Gastroesophageal sphincter (tissue), 4 donors: Measurements from ENCODE around the gene DHRSX. TPM values are rescaled to one million over a fixed set of nuclear protein-coding genes. Genes with fewer than 3 reads are reported as not detected.
"Not testable (repeated sequence)": the region's sequence is repeated elsewhere in the genome, so short reads cannot be mapped to it uniquely, and the experiment has no call there.

Experiments used
- ATAC-seq: fragments of 150-250 bp; one replicate; pipeline ENCODE4 v1.9.1; 2016; ENCODE audit warnings: mild to moderate bottlenecking, moderate library complexity
- H3K27ac ChIP-seq, 4 donors: fragments of 200-600 bp; sonication (generic) in 3 of 4; 1 replicate in 3 of 4; 2 replicates in 1 of 4; pipeline ENCODE4 v1.5.1; 2016 to 2019
- H3K27me3 ChIP-seq: fragments of 200-600 bp; sonication (generic); one replicate; pipeline ENCODE4 v1.5.1; 2019
- H3K36me3 ChIP-seq, 2 donors: fragments of 200-600 bp; sonication (generic); one replicate each; pipeline ENCODE4 v1.5.1; 2019; ENCODE audit warnings: control low read depth in 1 of 2
- H3K4me1 ChIP-seq, 3 donors: fragments of 200-600 bp; sonication (generic); 1 replicate in 2 of 3; 2 replicates in 1 of 3; pipeline ENCODE4 v1.5.1; 2016 to 2019; ENCODE audit warnings: control low read depth in 2 of 3
- H3K4me3 ChIP-seq, 2 donors: fragments of 200-600 bp; sonication (generic); one replicate each; pipeline ENCODE4 v1.5.1; 2019; ENCODE audit warnings: mild to moderate bottlenecking in 1 of 2, moderate library complexity in 1 of 2
- H3K9me3 ChIP-seq, 3 donors: fragments of 200-600 bp; sonication (generic); one replicate each; pipeline ENCODE4 v1.5.1; 2017 to 2019; ENCODE audit warnings: control low read depth in 2 of 3
- CTCF ChIP-seq, 4 experiments: fragments of 200-600 bp in 2 of 4; fragments of 450-650 bp in 2 of 4; sonication (generic) in 1 of 4; IDR thresholded peaks; one replicate each; pipeline ENCODE4 v1.5.1; 2017 to 2019; ENCODE audit warnings: antibody characterized with exemption in 4 of 4, mild to moderate bottlenecking in 2 of 4, moderate library complexity in 2 of 4
- EP300 ChIP-seq: sonication (generic); formaldehyde crosslinking; IDR thresholded peaks from one replicate; pipeline ENCODE4 v1.6.1; 2017; ENCODE audit warnings: antibody characterized with exemption, mild to moderate bottlenecking
- POLR2A ChIP-seq, 2 donors: fragments of 450-650 bp; IDR thresholded peaks; one replicate each; pipeline ENCODE4 v1.6.1; 2017; ENCODE audit warnings: antibody characterized with exemption in 2 of 2, mild to moderate bottlenecking in 2 of 2, moderate library complexity in 1 of 2
- POLR2AphosphoS5 ChIP-seq: sonication (generic); formaldehyde crosslinking; IDR thresholded peaks from one replicate; pipeline ENCODE4 v1.6.1; 2017; ENCODE audit warnings: antibody characterized with exemption
- WGBS, 2 donors: methylation state at CpG; one replicate each; pipeline ENCODE4 v1.1.5; 2018; ENCODE audit warnings: low coverage in 1 of 2; 5-methylcytosine and 5-hydroxymethylcytosine counted together
- total RNA-seq, 4 donors: library from RNA; depleted of rRNA; stranded (reverse); fragments of >200 nt; gene quantifications; one replicate each; pipeline ENCODE4 v1.1.0, GENCODE V29; 2016

DHRSX gene
- total RNA-seq, 4 donors from 2014 or later: 16.8 to 26.3 (median 21.1) TPM

- Histone ChIP-seq H3K36me3 (peaks cover 0 to 13% of the 10 kb centered on the region in 2 donors), H3K27me3 (no peaks in the 10 kb centered on the region), H3K9me3 (no peaks in the 10 kb centered on the region), H3K4me3 (no peak overlapping the region), H3K4me1 (no peaks in the 10 kb centered on the region), H3K27ac (no peak overlapping the region)
- 83 to 89% methylated on average over 1 to 5 of the region's 5 CpGs for WGBS, 2 donors
- no peak for TF ChIP-seq CTCF (IDR thresholded peaks at IDR 0.05)
- no peak for TF ChIP-seq EP300
- no peak for TF ChIP-seq POLR2A (IDR thresholded peaks at IDR 0.05)
- no peak for TF ChIP-seq POLR2AphosphoS5
- no peak for ATAC-seq
These were observed 218.2 kb downstream of the DHRSX start for GRCh38 chrX:2282490-2283090.

DNA sequence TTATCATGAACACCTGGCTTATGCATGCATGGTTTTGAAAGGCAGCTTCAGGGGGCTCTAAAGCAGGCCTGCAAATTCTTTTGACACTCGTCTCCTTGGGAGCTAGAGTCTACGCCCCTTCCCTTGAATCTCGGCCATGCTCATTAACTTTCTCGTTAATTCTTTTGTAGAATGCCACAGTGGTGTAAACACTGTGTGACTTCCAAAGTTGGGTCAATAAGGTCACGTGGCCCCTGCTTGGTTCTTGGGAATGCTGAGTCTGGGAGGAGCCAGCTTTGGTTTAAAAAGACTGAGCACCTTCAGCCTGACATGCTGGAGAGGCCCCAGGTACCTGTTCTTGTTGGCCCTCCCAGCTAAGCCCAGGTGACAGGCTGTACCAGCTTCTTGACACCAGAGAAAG, 228.4 kb downstream of the DHRSX start:
- no peak for ATAC-seq
- H3K9me3 ChIP-seq: no peaks in the 10 kb centered on the region
- H3K36me3 ChIP-seq: peaks cover 0 to 10% of the 10 kb centered on the region in 2 donors
- no peak overlapping the region for H3K4me3 ChIP-seq
- no peak overlapping the region for H3K27ac ChIP-seq
- no peaks in the 10 kb centered on the region for H3K27me3 ChIP-seq
- TF ChIP-seq POLR2A (IDR thresholded peaks at IDR 0.05) (no peak), EP300 (no peak), CTCF (IDR thresholded peaks at IDR 0.05) (no peak), POLR2AphosphoS5 (no peak)
- WGBS, 2 donors: 55 to 66% methylated on average over 4 to 5 of the region's 5 CpGs
- H3K4me1 ChIP-seq: no peaks in the 10 kb centered on the region

DNA sequence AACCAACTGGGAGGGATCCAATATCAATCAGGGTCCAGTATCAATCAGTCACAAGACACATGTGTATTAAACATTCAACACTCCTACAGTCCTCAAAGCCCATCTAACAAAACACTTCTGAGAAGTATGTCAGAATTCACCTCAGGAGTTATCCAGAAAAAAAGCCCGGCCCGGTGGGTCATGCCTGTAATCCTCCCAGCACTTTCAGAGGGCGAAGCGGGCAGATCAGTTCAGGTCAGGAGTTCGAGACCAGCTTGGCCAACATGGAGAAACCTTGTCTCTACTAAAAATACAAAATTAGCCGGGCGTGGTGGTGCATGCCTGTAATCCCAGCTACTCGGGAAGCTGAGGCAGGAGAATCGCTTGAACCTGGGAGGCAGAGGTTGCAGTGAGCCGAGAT, 229.2 kb downstream of the DHRSX start:
- not testable (repeated sequence) for H3K4me1 ChIP-seq, H3K27ac ChIP-seq, H3K27me3 ChIP-seq, ATAC-seq, H3K9me3 ChIP-seq, H3K4me3 ChIP-seq
- 86 to 91% methylated on average over 4 to 9 of the region's 10 CpGs for WGBS, 2 donors
- H3K36me3 ChIP-seq: peaks cover 0 to 16% of the 10 kb centered on the region in 2 donors

- not testable (repeated sequence) for H3K4me1 ChIP-seq, ATAC-seq, H3K27ac ChIP-seq, H3K27me3 ChIP-seq, H3K9me3 ChIP-seq, H3K4me3 ChIP-seq
- WGBS, 2 donors: 93 to 94% methylated on average over 3 of the region's 4 CpGs
- H3K36me3 ChIP-seq: peaks cover 0 to 24% of the 10 kb centered on the region in 2 donors
These were observed 230.0 kb downstream of the DHRSX start for GRCh38 chrX:2270783-2271182.

- H3K4me1 ChIP-seq: peaks cover 0 to 1% (median 0%) of the 10 kb centered on the region in 3 donors
- ATAC-seq: no peak
- H3K36me3 ChIP-seq: peaks cover 0 to 30% of the 10 kb centered on the region in 2 donors
- no peaks in the 10 kb centered on the region for H3K27me3 ChIP-seq
- TF ChIP-seq EP300 (no peak), CTCF (IDR thresholded peaks at IDR 0.05) (no peak), POLR2A (IDR thresholded peaks at IDR 0.05) (no peak), POLR2AphosphoS5 (no peak)
- no peak overlapping the region for H3K4me3 ChIP-seq
- no peaks in the 10 kb centered on the region for H3K9me3 ChIP-seq
- H3K27ac ChIP-seq: no peak overlapping the region
- 67 to 95% methylated on average over 3 of the region's 8 CpGs for WGBS, 2 donors
These were observed 232.9 kb downstream of the DHRSX start for GRCh38 chrX:2267890-2268289.

DNA sequence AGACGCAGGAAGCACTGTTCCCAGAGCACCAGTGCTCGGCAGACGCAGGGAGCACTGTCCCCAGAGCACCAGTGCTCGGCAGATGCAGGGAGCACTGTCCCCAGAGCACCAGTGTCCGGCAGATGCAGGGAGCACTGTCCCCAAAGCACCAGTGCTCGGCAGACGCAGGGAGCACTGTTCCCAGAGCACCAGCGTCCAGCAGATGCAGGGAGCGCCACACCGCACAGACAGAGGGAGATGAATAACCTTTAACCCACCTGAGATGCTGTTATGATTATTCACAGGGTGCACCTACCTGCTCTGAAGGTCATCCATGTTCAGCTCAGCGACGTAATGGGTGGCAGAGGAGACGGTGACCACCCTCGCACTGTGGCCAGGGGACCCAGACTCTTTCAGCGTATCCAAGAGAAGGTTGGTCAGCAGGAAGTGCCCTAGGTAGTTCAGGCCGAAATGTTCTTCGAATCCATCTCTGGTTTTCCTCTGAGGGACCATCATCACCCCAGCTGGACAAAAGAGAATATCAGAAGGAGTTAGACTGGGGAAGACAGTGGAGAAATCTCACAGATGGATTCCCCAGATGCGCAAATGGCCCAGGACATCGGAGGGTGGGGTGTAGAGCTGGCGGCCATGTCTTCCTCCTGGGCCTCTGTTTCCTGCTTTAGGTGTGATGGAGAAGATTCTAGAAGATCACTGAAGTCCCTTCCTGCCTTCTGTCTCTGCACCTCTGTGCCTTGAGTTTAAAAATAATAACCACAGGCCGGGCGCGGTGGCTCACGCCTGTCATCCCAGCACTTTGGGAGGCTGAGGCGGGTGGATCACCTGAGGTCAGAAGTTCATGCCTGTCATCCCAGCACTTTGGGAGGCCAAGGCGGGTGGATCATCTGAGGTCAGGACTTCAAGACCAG, 234.1 kb downstream of the DHRSX start:
- Histone ChIP-seq H3K36me3 (peaks cover 0 to 34% of the 10 kb centered on the region in 2 donors), H3K9me3 (no peaks in the 10 kb centered on the region), H3K4me3 (no peak overlapping the region), H3K27ac (no peak overlapping the region), H3K4me1 (peaks cover 0 to 13% (median 0%) of the 10 kb centered on the region in 3 donors), H3K27me3 (no peaks in the 10 kb centered on the region)
- 90 to 98% methylated on average over 4 to 10 of the region's 26 CpGs for WGBS, 2 donors
- TF ChIP-seq POLR2A (IDR thresholded peaks at IDR 0.05): no peak
- no peak for TF ChIP-seq EP300
- no peak for TF ChIP-seq POLR2AphosphoS5
- no peak for TF ChIP-seq CTCF (IDR thresholded peaks at IDR 0.05)
- no peak for ATAC-seq

DNA sequence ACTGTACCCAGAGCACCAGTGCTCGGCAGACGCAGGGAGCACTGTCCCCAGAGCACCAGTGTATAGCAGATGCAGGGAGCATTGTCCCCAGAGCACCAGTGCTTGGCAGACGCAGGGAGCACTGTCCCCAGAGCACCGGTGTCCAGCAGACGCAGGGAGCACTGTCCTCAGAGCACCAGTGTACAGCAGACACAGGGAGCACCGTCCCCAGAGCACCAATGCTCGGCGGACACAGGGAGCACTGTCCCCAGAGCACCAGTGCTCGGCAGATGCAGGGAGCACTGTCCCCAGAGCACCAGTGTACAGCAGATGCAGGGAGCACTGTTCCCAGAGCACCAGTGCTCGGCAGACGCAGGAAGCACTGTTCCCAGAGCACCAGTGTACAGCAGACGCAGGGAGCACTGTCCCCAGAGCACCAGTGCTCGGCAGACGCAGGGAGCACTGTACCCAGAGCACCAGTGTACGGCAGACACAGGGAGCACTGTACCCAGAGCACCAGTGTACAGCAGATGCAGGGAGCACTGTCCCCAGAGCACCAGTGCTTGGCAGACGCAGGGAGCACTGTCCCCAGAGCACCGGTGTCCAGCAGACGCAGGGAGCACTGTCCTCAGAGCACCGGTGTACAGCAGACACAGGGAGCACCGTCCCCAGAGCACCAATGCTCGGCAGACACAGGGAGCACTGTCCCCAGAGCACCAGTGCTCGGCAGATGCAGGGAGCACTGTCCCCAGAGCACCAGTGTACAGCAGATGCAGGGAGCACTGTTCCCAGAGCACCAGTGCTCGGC, 234.9 kb downstream of the DHRSX start:
- peaks cover 0 to 38% of the 10 kb centered on the region in 2 donors for H3K36me3 ChIP-seq
- not testable (repeated sequence) for H3K4me3 ChIP-seq, H3K27ac ChIP-seq, H3K9me3 ChIP-seq, ATAC-seq, H3K27me3 ChIP-seq
- 90% methylated on average over 2 of the region's 23 CpGs; no CpG with 5 or more reads in 1 of the 2 donors for WGBS, 2 donors
- peaks cover 0 to 14% (median 0%) of the 10 kb centered on the region in 3 donors for H3K4me1 ChIP-seq
